GM12891 (cell line): ENCODE results near the gene AGMO.

Experiments
- PAX5 ChIP-seq: IDR thresholded peaks from 2 replicates; pipeline ENCODE4 v1.6.1; 2011; ENCODE audit warnings: low read length, moderate library complexity, mild to moderate bottlenecking; ENCODE audit not compliant: insufficient read depth, severe bottlenecking
- POLR2A ChIP-seq: IDR thresholded peaks from 2 replicates; pipeline ENCODE4 v1.6.1; 2011; ENCODE audit warnings: low read depth, low read length, control low read depth
- POLR2AphosphoS5 ChIP-seq: IDR thresholded peaks from 2 replicates; pipeline ENCODE4 v1.6.1; 2011; ENCODE audit warnings: low read depth, low read length, control low read depth
- POU2F2 ChIP-seq: IDR thresholded peaks from 2 replicates; pipeline ENCODE4 v1.6.1; 2011; ENCODE audit warnings: low read depth, mild to moderate bottlenecking, control low read depth, low read length, moderate library complexity

DNA sequence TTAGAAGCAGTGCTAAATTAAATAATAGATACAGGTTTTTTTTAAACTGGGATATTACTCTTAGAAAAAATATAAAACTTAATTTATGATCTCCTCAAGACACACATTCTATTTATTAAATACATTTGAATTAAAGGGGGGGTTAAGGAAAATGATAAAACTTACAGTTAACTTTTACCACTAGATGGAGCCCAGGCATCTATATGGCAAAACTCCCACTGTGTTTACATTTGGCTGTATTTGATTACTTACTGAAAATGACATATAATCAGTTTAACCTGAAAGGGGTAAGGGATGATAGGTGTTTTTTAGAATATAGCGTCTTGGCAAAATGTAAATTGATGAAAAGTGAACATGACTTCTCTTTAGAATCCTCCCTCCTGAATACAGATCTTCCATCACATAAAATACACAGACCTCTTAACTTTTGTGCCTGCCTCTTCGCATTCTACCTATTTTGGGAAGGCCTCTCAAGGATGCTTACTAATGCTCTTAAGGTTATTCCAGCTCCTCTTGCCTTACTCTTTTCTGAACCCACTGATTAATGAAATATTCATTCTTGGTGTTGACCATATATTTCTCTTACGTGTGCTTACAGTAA is 235.7 kb downstream of the AGMO start:
- no peak for TF ChIP-seq POLR2A
- no peak for TF ChIP-seq POU2F2
- no peak for TF ChIP-seq POLR2AphosphoS5
- TF ChIP-seq PAX5 = no peak
